IMR-90 (cell line): ENCODE measurements around the gene LYRM2. TPM values are rescaled to one million over a fixed set of nuclear protein-coding genes. Genes with fewer than 3 reads are reported as not detected.

ENCODE experiments used
- ATAC-seq: fragments of 200-7000 bp; cut with Tn5 transposase; 2 replicates; pipeline ENCODE4 v1.9.1; 2020; ENCODE audit warnings: low read depth, mild to moderate bottlenecking, moderate library complexity
- BruUV-seq: library from RNA; stranded (reverse); fragments of 400-500 nt; replicated peaks from 2 replicates; lab custom pipeline; 2021; lab: Mats Ljungman, UMichigan
- CTCF ChIA-PET: fragments of 300-600 bp; formaldehyde crosslinking; extraction: SDS; loops from one replicate; lab custom pipeline; 2021; ENCODE audit warnings: antibody characterized with exemption; lab: Yijun Ruan, JAX
- POLR2A ChIA-PET: fragments of 300-600 bp; sonication (Branson Sonifier 250); formaldehyde crosslinking; loops from one replicate; lab custom pipeline; 2022; ENCODE audit warnings: antibody characterized with exemption; ENCODE audit not compliant: unreplicated experiment; lab: Charles Lee
- DNase-seq: peaks from one replicate; pipeline ENCODE4 v3.0.0; 2013
- H2AFZ ChIP-seq: replicated peaks from 2 replicates; pipeline ENCODE3; 2013; ENCODE audit warnings: low read length, mild to moderate bottlenecking; ENCODE audit not compliant: poor library complexity
- H2AK5ac ChIP-seq: 2 replicates; pipeline ENCODE4 v1.6.1; 2013; ENCODE audit warnings: low read depth, low read length, inconsistent platforms
- H2AK9ac ChIP-seq: replicated peaks from 2 replicates; pipeline ENCODE3; 2013; ENCODE audit warnings: mild to moderate bottlenecking, low read depth, low read length, moderate library complexity; ENCODE audit not compliant: poor library complexity
- H2BK120ac ChIP-seq: 2 replicates; pipeline ENCODE4 v1.6.1; 2013; ENCODE audit warnings: low read depth, low read length, inconsistent platforms
- H2BK15ac ChIP-seq: 3 replicates; pipeline ENCODE4 v1.6.1; 2013; ENCODE audit warnings: low read depth, low read length, inconsistent platforms
- H2BK20ac ChIP-seq: 2 replicates; pipeline ENCODE4 v1.6.1; 2013; ENCODE audit warnings: low read depth, mild to moderate bottlenecking, inconsistent platforms, low read length, moderate library complexity
- H2BK5ac ChIP-seq: 2 replicates; pipeline ENCODE4 v1.6.1; 2013; ENCODE audit warnings: mild to moderate bottlenecking, low read depth, low read length, inconsistent platforms; ENCODE audit not compliant: poor library complexity, severe bottlenecking
- H3K14ac ChIP-seq: replicated peaks from 2 replicates; pipeline ENCODE4 v1.6.1; 2013; ENCODE audit warnings: low read depth, low read length, inconsistent platforms
- H3K18ac ChIP-seq: 2 replicates; pipeline ENCODE4 v1.6.1; 2013; ENCODE audit warnings: low read depth, low read length, control low read depth
- H3K23ac ChIP-seq: 2 replicates; pipeline ENCODE4 v1.6.1; 2013; ENCODE audit warnings: low read depth, low read length, inconsistent platforms
- H3K27ac ChIP-seq: 2 replicates; pipeline ENCODE4 v1.5.1; 2013; ENCODE audit warnings: mild to moderate bottlenecking, control low read depth, low read length; ENCODE audit not compliant: insufficient read depth
- H3K27me3 ChIP-seq: 2 replicates; pipeline ENCODE4 v1.6.1; 2013; ENCODE audit warnings: low read length; ENCODE audit not compliant: control insufficient read depth, insufficient read depth
- H3K36me3 ChIP-seq: 2 replicates; pipeline ENCODE4 v1.6.1; 2013; ENCODE audit warnings: low read length, mixed read lengths; ENCODE audit not compliant: control insufficient read depth, insufficient read depth
- H3K4ac ChIP-seq: 2 replicates; pipeline ENCODE4 v1.6.1; 2013; ENCODE audit warnings: low read depth, low read length, inconsistent platforms
- H3K4me1 ChIP-seq: 2 replicates; pipeline ENCODE4 v1.6.1; 2013; ENCODE audit warnings: low read length, mixed read lengths; ENCODE audit not compliant: control insufficient read depth, insufficient read depth
- H3K4me2 ChIP-seq: 2 replicates; pipeline ENCODE4 v1.6.1; 2013; ENCODE audit warnings: low read depth, mild to moderate bottlenecking, control low read depth, low read length, moderate library complexity
- H3K4me3 ChIP-seq: 2 replicates; pipeline ENCODE4 v1.5.1; 2013; ENCODE audit warnings: low read depth, mild to moderate bottlenecking, control low read depth, low read length, moderate library complexity; ENCODE audit not compliant: insufficient read depth
- H3K56ac ChIP-seq: 2 replicates; pipeline ENCODE4 v1.6.1; 2013; ENCODE audit warnings: low read length, inconsistent platforms; ENCODE audit not compliant: insufficient read depth; ENCODE audit errors: extremely low read depth
- H3K79me1 ChIP-seq, 2 experiments: 2 replicates each; pipeline ENCODE4 v1.6.1; 2013; ENCODE audit warnings: low read length in 2 of 2, inconsistent platforms in 1 of 2, low read depth in 1 of 2
- H3K9ac ChIP-seq: 2 replicates; pipeline ENCODE4 v1.6.1; 2013; ENCODE audit warnings: low read depth, low read length, control low read depth
- H3K9me1 ChIP-seq: 2 replicates; pipeline ENCODE4 v1.6.1; 2013; ENCODE audit warnings: low read length, inconsistent platforms; ENCODE audit not compliant: insufficient read depth
- H3K9me3 ChIP-seq: 2 replicates; pipeline ENCODE4 v1.6.1; 2013; ENCODE audit warnings: low read length; ENCODE audit not compliant: control insufficient read depth, insufficient read depth
- H4K20me1 ChIP-seq: 2 replicates; pipeline ENCODE4 v1.6.1; 2013; ENCODE audit warnings: low read length, inconsistent platforms; ENCODE audit not compliant: insufficient read depth
- H4K5ac ChIP-seq: 2 replicates; pipeline ENCODE4 v1.6.1; 2013; ENCODE audit warnings: mild to moderate bottlenecking, low read depth, low read length, control low read depth
- H4K8ac ChIP-seq, 2 experiments: 2 replicates each; pipeline ENCODE4 v1.6.1; 2013; ENCODE audit warnings: low read depth in 2 of 2, low read length in 2 of 2, control low read depth in 1 of 2, inconsistent platforms in 1 of 2
- H4K91ac ChIP-seq: 2 replicates; pipeline ENCODE4 v1.6.1; 2013; ENCODE audit warnings: low read depth, low read length, inconsistent platforms; ENCODE audit not compliant: insufficient read depth
- BHLHE40 ChIP-seq: fragments of 150-350 bp; IDR thresholded peaks from 2 replicates; pipeline ENCODE4 v1.6.1; 2016; ENCODE audit warnings: mild to moderate bottlenecking, low read depth, low read length
- CEBPB ChIP-seq: IDR thresholded peaks from 2 replicates; pipeline ENCODE4 v1.6.1; 2012; ENCODE audit warnings: low read depth, low read length, improper control_type of control experiment
- CHD1 ChIP-seq: IDR thresholded peaks from 2 replicates; pipeline ENCODE4 v1.6.1; 2012; ENCODE audit warnings: low read depth, low read length, improper control_type of control experiment
- FOS ChIP-seq: fragments of 150-350 bp; IDR thresholded peaks from 2 replicates; pipeline ENCODE4 v1.6.1; 2016; ENCODE audit warnings: low read depth, low read length
- MAFK ChIP-seq: IDR thresholded peaks from 2 replicates; pipeline ENCODE4 v1.6.1; 2012; ENCODE audit warnings: low read depth, low read length, improper control_type of control experiment
- MAZ ChIP-seq: IDR thresholded peaks from 2 replicates; pipeline ENCODE4 v1.6.1; 2012; ENCODE audit warnings: low read depth, mild to moderate bottlenecking, low read length, improper control_type of control experiment, moderate library complexity, borderline replicate concordance
- MXI1 ChIP-seq: IDR thresholded peaks from 2 replicates; pipeline ENCODE4 v1.6.1; 2012; ENCODE audit warnings: low read depth, mild to moderate bottlenecking, low read length, moderate library complexity, borderline replicate concordance
- NFE2L2 ChIP-seq: fragments of 150-350 bp; IDR thresholded peaks from 2 replicates; pipeline ENCODE4 v1.6.1; 2016; ENCODE audit warnings: low read depth, mild to moderate bottlenecking, low read length
- POLR2A ChIP-seq: IDR thresholded peaks from 2 replicates; pipeline ENCODE4 v1.6.1; 2012; ENCODE audit warnings: mild to moderate bottlenecking, low read depth, low read length
- RAD21 ChIP-seq: IDR thresholded peaks from 2 replicates; pipeline ENCODE4 v1.6.1; 2012; ENCODE audit warnings: low read length, improper control_type of control experiment
- RCOR1 ChIP-seq: IDR thresholded peaks from 2 replicates; pipeline ENCODE4 v1.6.1; 2012; ENCODE audit warnings: mild to moderate bottlenecking, low read length, improper control_type of control experiment; ENCODE audit not compliant: insufficient replicate concordance
- RFX5 ChIP-seq: IDR thresholded peaks from 2 replicates; pipeline ENCODE4 v1.8.0; 2012; ENCODE audit warnings: low read depth, mild to moderate bottlenecking, low read length, moderate library complexity
- SMC3 ChIP-seq: fragments of 150-350 bp; IDR thresholded peaks from 2 replicates; pipeline ENCODE4 v1.6.1; 2016; ENCODE audit warnings: low read depth, mild to moderate bottlenecking, antibody characterized with exemption, low read length, moderate library complexity
- WGBS, 2 experiments: methylation state at CpG; one replicate each; pipeline versions ENCODE4 v1.1.5 to v1.1.7; 2013; ENCODE audit warnings: missing lambda C conversion rate in 2 of 2; ENCODE audit not compliant: insufficient read length in 1 of 2; ENCODE audit errors: extremely low coverage in 2 of 2; 5-methylcytosine and 5-hydroxymethylcytosine counted together
- dilution Hi-C: fragments of 300-500 bp; cut with HindIII; formaldehyde crosslinking; loops from one replicate; pipeline ENCODE4 v1.14.3; 2018; ENCODE audit warnings: low sequenced_read_pairs; ENCODE audit not compliant: unreplicated experiment
- in situ Hi-C: fragments of 300-500 bp; cut with MboI; formaldehyde crosslinking; loops from 3 replicates; pipeline ENCODE4 v1.14.3; 2019; ENCODE audit warnings: low sequenced_read_pairs, inconsistent platforms, mixed read lengths
- intact Hi-C: fragments of 100-400 bp; cut with micrococcal nuclease; formaldehyde crosslinking; loops from 2 replicates; pipeline ENCODE4 v1.10.0; 2022
- polyA plus RNA-seq, 3 experiments: library from polyadenylated mRNA; depleted of rRNA; stranded (reverse); fragments of >200 nt; gene quantifications; 2 replicates each; pipeline ENCODE4 v1.2.3, GENCODE V29; 2012; ENCODE audit warnings: low replicate concordance in 1 of 3
- total RNA-seq: library from RNA; depleted of rRNA; stranded (reverse); fragments of >200 nt; gene quantifications from 2 replicates; pipeline ENCODE4 v1.2.3, GENCODE V29; 2012
- TF ChIP-seq, protein P1 (sequence below): fragments of 150-350 bp; IDR thresholded peaks from 2 replicates; pipeline ENCODE4 v1.6.1; 2016; ENCODE audit warnings: low read depth, mild to moderate bottlenecking, low read length, moderate library complexity, borderline replicate concordance
- TF ChIP-seq, protein P2 (sequence below): fragments of 150-350 bp; IDR thresholded peaks from 2 replicates; pipeline ENCODE4 v1.6.1; 2017; ENCODE audit warnings: mild to moderate bottlenecking, antibody characterized with exemption, low read length, low read depth
- TF ChIP-seq, protein P3 (sequence below): conservative IDR thresholded peaks from 2 replicates; pipeline ENCODE4 v1.5.1; 2012; ENCODE audit warnings: mild to moderate bottlenecking, low read depth, low read length, improper control_type of control experiment

Gene LYRM2
- total and polyA plus RNA-seq, 2 of the 4 experiments (the other 2 are of a cell fraction) = 14.0 to 24.0 TPM

DNA sequence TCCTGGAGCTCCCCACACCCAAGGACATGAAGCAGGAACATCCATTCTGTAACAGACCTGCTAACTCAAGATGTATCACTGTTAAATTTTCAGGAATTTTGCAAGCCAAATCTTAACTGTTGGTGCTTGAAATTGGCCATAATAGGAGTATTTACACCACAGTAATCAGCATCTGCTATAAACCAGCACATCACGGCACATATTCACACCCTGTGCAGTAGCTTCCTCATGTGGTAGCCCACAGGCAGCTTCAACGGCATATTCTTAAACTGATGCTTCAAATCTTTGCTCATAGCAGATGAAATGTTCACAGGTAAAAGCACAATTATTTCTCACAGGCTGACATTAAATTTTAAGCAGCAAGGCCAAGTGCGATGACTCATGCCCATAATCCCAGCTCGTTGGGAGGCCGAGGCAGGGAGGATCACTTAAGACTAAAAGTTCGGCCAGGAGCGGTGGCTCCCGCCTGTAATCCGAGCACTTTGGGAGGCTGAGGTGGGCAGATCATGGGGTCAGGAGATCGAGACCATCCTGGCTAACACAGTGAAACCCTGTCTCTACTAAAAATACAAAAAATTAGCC lies 43.5 kb upstream of the LYRM2 start:
- WGBS, 2 experiments = 100% methylated on average over 3 of the region's 10 CpGs; no CpG with 5 or more reads in 1 of the 2 experiments
- Histone ChIP-seq H3K4ac (no peak overlapping the region), H2BK120ac (no peak overlapping the region), H3K4me1 (no peaks in the 10 kb centered on the region), H2AFZ (no peak overlapping the region), H2BK15ac (no peak overlapping the region), H4K5ac (no peak overlapping the region), H3K23ac (no peak overlapping the region), H3K36me3 (peaks cover 56% of the 10 kb centered on the region), H3K4me3 (no peak overlapping the region), H3K9me1 (no peaks in the 10 kb centered on the region), H3K18ac (no peak overlapping the region), H3K14ac (no peak overlapping the region), H3K9ac (no peak overlapping the region), H4K91ac (no peak overlapping the region), H4K8ac (no peak overlapping the region), H3K27me3 (no peaks in the 10 kb centered on the region), H3K79me1 (no peaks in the 10 kb centered on the region), H3K27ac (no peak overlapping the region), H2AK5ac (no peak overlapping the region), H2AK9ac (no peak overlapping the region), H3K4me2 (no peak overlapping the region), H2BK5ac (no peak overlapping the region), H2BK20ac (no peak overlapping the region), H4K20me1 (no peaks in the 10 kb centered on the region), H3K56ac (no peak overlapping the region), H3K9me3 (no peaks in the 10 kb centered on the region)
- intact Hi-C loops = no loop called here
- TF ChIP-seq SMC3 = no peak
- TF ChIP-seq MXI1 = no peak
- TF ChIP-seq CHD1 = no peak
- TF ChIP-seq CEBPB = no peak
- no peak for TF ChIP-seq RFX5
- TF ChIP-seq, protein P1, sequence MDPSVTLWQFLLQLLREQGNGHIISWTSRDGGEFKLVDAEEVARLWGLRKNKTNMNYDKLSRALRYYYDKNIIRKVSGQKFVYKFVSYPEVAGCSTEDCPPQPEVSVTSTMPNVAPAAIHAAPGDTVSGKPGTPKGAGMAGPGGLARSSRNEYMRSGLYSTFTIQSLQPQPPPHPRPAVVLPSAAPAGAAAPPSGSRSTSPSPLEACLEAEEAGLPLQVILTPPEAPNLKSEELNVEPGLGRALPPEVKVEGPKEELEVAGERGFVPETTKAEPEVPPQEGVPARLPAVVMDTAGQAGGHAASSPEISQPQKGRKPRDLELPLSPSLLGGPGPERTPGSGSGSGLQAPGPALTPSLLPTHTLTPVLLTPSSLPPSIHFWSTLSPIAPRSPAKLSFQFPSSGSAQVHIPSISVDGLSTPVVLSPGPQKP = no peak
- TF ChIP-seq RCOR1 = no peak
- no peak for TF ChIP-seq BHLHE40
- TF ChIP-seq, protein P2, sequence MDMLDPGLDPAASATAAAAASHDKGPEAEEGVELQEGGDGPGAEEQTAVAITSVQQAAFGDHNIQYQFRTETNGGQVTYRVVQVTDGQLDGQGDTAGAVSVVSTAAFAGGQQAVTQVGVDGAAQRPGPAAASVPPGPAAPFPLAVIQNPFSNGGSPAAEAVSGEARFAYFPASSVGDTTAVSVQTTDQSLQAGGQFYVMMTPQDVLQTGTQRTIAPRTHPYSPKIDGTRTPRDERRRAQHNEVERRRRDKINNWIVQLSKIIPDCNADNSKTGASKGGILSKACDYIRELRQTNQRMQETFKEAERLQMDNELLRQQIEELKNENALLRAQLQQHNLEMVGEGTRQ = no peak
- TF ChIP-seq POLR2A = no peak
- TF ChIP-seq MAFK = no peak
- no peak for TF ChIP-seq MAZ
- TF ChIP-seq RAD21 = no peak
- no peak for TF ChIP-seq FOS
- no peak for TF ChIP-seq NFE2L2
- TF ChIP-seq, protein P3, sequence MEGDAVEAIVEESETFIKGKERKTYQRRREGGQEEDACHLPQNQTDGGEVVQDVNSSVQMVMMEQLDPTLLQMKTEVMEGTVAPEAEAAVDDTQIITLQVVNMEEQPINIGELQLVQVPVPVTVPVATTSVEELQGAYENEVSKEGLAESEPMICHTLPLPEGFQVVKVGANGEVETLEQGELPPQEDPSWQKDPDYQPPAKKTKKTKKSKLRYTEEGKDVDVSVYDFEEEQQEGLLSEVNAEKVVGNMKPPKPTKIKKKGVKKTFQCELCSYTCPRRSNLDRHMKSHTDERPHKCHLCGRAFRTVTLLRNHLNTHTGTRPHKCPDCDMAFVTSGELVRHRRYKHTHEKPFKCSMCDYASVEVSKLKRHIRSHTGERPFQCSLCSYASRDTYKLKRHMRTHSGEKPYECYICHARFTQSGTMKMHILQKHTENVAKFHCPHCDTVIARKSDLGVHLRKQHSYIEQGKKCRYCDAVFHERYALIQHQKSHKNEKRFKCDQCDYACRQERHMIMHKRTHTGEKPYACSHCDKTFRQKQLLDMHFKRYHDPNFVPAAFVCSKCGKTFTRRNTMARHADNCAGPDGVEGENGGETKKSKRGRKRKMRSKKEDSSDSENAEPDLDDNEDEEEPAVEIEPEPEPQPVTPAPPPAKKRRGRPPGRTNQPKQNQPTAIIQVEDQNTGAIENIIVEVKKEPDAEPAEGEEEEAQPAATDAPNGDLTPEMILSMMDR = no peak
- DNase-seq (no peak), ATAC-seq (no peak)
- no TSS peak for BruUV-seq
- in situ Hi-C loops = no loop called here
- POLR2A ChIA-PET = no interaction called here
- dilution Hi-C loops = no loop called here
- CTCF ChIA-PET = no interaction called here
